HG03139 (cell line): Measurements from ENCODE around the gene RNF7.
"Not testable (repeated sequence)": the region's sequence is repeated elsewhere in the genome, so short reads cannot be mapped to it uniquely, and the experiment has no call there.

ENCODE experiments used
- ATAC-seq: cut with Tn5 transposase; IDR thresholded peaks from one replicate; pipeline ENCODE4 v1.9.1; 2021; ENCODE audit not compliant: unreplicated experiment

RNF7 gene

GRCh38 chr3:141735176-141735575 lies 2.9 kb upstream of the RNF7 start:
- ATAC-seq = no peak

- ATAC-seq = no peak
Observed at GRCh38 chr3:141735770-141736465, 2.2 kb upstream of the RNF7 start.

GRCh38 chr3:141737093-141737492 lies 1.0 kb upstream of the RNF7 start:
- ATAC-seq = no peak

GRCh38 chr3:141737678-141738021 lies 448 bp upstream of the RNF7 start:
- no peak for ATAC-seq

GRCh38 chr3:141738891-141739363 lies 829 bp downstream of the RNF7 start:
- no peak for ATAC-seq

GRCh38 chr3:141739731-141740130 lies 1.6 kb downstream of the RNF7 start:
- ATAC-seq = no peak

GRCh38 chr3:141740349-141740748 lies 2.3 kb downstream of the RNF7 start:
- ATAC-seq = no peak

- ATAC-seq = no peak
Observed at GRCh38 chr3:141743305-141743704, 5.2 kb downstream of the RNF7 start.

GRCh38 chr3:141746962-141747361 lies 8.9 kb downstream of the RNF7 start:
- no peak for ATAC-seq

- ATAC-seq = no peak
Observed at GRCh38 chr3:141753399-141753798, 15.3 kb downstream of the RNF7 start.

- no peak for ATAC-seq
Observed at GRCh38 chr3:141754032-141754431, 15.9 kb downstream of the RNF7 start.

- not testable (repeated sequence) for ATAC-seq
Observed at GRCh38 chr3:141762552-141762951, 24.5 kb downstream of the RNF7 start.

- ATAC-seq = no peak
Observed at GRCh38 chr3:141763088-141763750, 25.1 kb downstream of the RNF7 start, which contains the start of gene GRK7. Gene GRK7, plus strand, starts transcription at chr3:141763408. Its CDS starts 14,877 bp downstream, at chr3:141778285.

- no peak for ATAC-seq
Observed at GRCh38 chr3:141764045-141764444, 25.9 kb downstream of the RNF7 start.

GRCh38 chr3:141764465-141764864 lies 26.4 kb downstream of the RNF7 start:
- ATAC-seq = no peak

- no peak for ATAC-seq
Observed at GRCh38 chr3:141764986-141765385, 26.9 kb downstream of the RNF7 start.

GRCh38 chr3:141767066-141767465 lies 29.0 kb downstream of the RNF7 start:
- no peak for ATAC-seq

- no peak for ATAC-seq
Observed at GRCh38 chr3:141769221-141769894, 31.3 kb downstream of the RNF7 start.

- no peak for ATAC-seq
Observed at GRCh38 chr3:141773676-141774075, 35.6 kb downstream of the RNF7 start.

- no peak for ATAC-seq
Observed at GRCh38 chr3:141776376-141776775, 38.3 kb downstream of the RNF7 start.

- ATAC-seq = no peak
Observed at GRCh38 chr3:141776885-141777284, 38.8 kb downstream of the RNF7 start.
